Nephron (organoid): ENCODE data around the gene SLC9A9.

Experiments
- H3K27ac Mint-ChIP-seq, 3 experiments: 2 replicates each; pipeline ENCODE4 v1.8.0; 2020; ENCODE audit warnings: mixed read lengths in 3 of 3, mild to moderate bottlenecking in 2 of 3, moderate library complexity in 1 of 3
- H3K27me3 Mint-ChIP-seq: 2 replicates; pipeline ENCODE4 v1.8.0; 2021; ENCODE audit warnings: low read depth, mild to moderate bottlenecking, moderate library complexity, mixed read lengths
- H3K36me3 Mint-ChIP-seq: 2 replicates; pipeline ENCODE4 v1.8.0; 2020; ENCODE audit warnings: low read depth, mixed read lengths
- H3K4me1 Mint-ChIP-seq: 2 replicates; pipeline ENCODE4 v1.8.0; 2020; ENCODE audit warnings: mixed read lengths
- H3K4me3 Mint-ChIP-seq, 3 experiments: 2 replicates each; pipeline ENCODE4 v1.8.0; 2020; ENCODE audit warnings: mild to moderate bottlenecking in 3 of 3, mixed read lengths in 3 of 3, moderate library complexity in 2 of 3
- H3K9me3 Mint-ChIP-seq: 2 replicates; pipeline ENCODE4 v1.8.0; 2020; ENCODE audit warnings: mixed read lengths
- TF ChIP-seq, protein P1 (sequence below), 3 experiments: fragments of 200-600 bp; sonication (generic); IDR thresholded peaks; one replicate each; pipeline ENCODE4 v1.5.0; 2021; ENCODE audit warnings: antibody characterized with exemption in 3 of 3; ENCODE audit not compliant: unreplicated experiment in 3 of 3

SLC9A9 gene

DNA sequence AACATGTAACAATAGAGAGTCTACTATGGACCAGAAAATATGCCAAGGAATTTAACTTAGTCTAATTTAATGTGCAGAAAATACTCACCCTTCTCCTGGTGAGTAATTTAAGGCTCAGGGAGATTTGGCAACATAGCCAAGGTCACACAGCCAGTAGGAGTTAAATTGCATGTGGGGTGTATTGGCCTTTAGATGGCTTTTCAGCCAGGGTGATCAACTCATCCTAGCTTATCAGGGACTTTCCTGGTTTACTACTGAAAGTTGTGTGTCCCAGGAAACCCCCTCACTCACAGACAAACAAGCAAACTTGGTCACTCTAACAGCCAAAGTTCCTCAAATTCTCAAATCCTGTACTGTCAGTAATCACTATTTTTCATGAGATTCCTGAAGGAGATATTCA is 2.6 kb upstream of the SLC9A9 start:
- Mint-ChIP-seq H3K4me1 (peaks cover 22% of the 10 kb centered on the region), H3K4me3 (peak overlapping the region in 1 of 3 experiments; percentile 23), H3K27ac (no peak overlapping the region), H3K9me3 (no peaks in the 10 kb centered on the region), H3K36me3 (no peaks in the 10 kb centered on the region), H3K27me3 (no peaks in the 10 kb centered on the region)
- TF ChIP-seq, protein P1, sequence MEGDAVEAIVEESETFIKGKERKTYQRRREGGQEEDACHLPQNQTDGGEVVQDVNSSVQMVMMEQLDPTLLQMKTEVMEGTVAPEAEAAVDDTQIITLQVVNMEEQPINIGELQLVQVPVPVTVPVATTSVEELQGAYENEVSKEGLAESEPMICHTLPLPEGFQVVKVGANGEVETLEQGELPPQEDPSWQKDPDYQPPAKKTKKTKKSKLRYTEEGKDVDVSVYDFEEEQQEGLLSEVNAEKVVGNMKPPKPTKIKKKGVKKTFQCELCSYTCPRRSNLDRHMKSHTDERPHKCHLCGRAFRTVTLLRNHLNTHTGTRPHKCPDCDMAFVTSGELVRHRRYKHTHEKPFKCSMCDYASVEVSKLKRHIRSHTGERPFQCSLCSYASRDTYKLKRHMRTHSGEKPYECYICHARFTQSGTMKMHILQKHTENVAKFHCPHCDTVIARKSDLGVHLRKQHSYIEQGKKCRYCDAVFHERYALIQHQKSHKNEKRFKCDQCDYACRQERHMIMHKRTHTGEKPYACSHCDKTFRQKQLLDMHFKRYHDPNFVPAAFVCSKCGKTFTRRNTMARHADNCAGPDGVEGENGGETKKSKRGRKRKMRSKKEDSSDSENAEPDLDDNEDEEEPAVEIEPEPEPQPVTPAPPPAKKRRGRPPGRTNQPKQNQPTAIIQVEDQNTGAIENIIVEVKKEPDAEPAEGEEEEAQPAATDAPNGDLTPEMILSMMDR (IDR thresholded peaks at IDR 0.05; ENCODE audit: unreplicated experiment in 3 of 3): no peak

- peak overlapping the region in 2 of 3 experiments; percentile 25 to 52 for H3K4me3 Mint-ChIP-seq
- H3K9me3 Mint-ChIP-seq: no peaks in the 10 kb centered on the region
- H3K27me3 Mint-ChIP-seq: no peaks in the 10 kb centered on the region
- H3K36me3 Mint-ChIP-seq: no peaks in the 10 kb centered on the region
- H3K4me1 Mint-ChIP-seq: peaks cover 26% of the 10 kb centered on the region
- TF ChIP-seq, protein P1 (IDR thresholded peaks at IDR 0.05; ENCODE audit: unreplicated experiment in 3 of 3): no peak
- H3K27ac Mint-ChIP-seq: peak overlapping the region; percentile 10 to 59 (median 17)
Observed at GRCh38 chr3:143849854-143850549, 1.7 kb upstream of the SLC9A9 start.

DNA sequence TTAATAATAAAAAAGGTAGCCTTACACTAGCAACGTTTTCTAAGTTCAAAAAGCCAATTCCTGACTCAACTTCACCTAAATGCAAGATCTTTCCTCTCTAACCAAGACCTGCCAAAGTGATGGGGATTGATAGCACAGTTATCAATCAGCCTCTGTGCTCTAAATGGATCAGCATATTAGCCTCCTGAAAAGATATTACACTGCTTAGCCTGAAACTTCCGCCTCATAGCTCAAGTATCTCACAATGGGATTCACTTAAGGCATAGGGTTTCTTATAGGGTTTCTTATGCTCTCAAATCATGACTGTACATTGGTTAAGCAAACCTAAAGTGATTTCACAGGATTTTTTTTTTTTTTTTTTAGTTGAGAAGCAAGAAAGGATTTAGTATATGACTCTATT is 436 bp upstream of the SLC9A9 start:
- H3K36me3 Mint-ChIP-seq: no peaks in the 10 kb centered on the region
- peaks cover 34% of the 10 kb centered on the region for H3K4me1 Mint-ChIP-seq
- H3K4me3 Mint-ChIP-seq: peak overlapping the region; percentile 89 to 96 (median 93)
- H3K9me3 Mint-ChIP-seq: no peaks in the 10 kb centered on the region
- TF ChIP-seq, protein P1 (IDR thresholded peaks at IDR 0.05; ENCODE audit: unreplicated experiment in 3 of 3): no peak
- peak overlapping the region; percentile 56 to 80 (median 63) for H3K27ac Mint-ChIP-seq
- no peaks in the 10 kb centered on the region for H3K27me3 Mint-ChIP-seq

GRCh38 chr3:143843587-143843986 is 4.7 kb downstream of the SLC9A9 start:
- H3K4me3 Mint-ChIP-seq: no peak overlapping the region
- no peak overlapping the region for H3K27ac Mint-ChIP-seq
- H3K36me3 Mint-ChIP-seq: no peaks in the 10 kb centered on the region
- no peaks in the 10 kb centered on the region for H3K27me3 Mint-ChIP-seq
- TF ChIP-seq, protein P1 (IDR thresholded peaks at IDR 0.05; ENCODE audit: unreplicated experiment in 3 of 3): no peak
- H3K4me1 Mint-ChIP-seq: peaks cover 37% of the 10 kb centered on the region
- H3K9me3 Mint-ChIP-seq: no peaks in the 10 kb centered on the region

DNA sequence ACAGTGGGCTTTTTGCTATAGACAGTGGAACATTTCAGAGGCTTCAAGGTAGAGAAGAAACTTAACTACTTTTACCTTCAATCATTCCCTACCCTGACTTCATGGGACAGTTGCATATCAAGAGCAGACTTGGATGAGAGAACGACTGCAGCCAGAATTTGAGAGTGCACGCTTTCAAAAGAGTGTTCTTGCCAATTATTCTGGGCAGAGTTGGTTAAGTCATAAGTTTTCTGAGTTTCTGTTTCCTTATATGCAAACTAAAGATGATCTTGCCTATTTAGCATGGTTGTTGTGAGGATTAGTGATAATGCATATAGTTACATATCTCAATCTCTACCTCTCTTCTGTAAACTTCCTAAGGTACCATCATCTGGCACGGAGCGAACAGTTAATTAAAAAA is 7.6 kb downstream of the SLC9A9 start:
- H3K36me3 Mint-ChIP-seq: no peaks in the 10 kb centered on the region
- H3K4me3 Mint-ChIP-seq: no peak overlapping the region
- TF ChIP-seq, protein P1 (IDR thresholded peaks at IDR 0.05; ENCODE audit: unreplicated experiment in 3 of 3): no peak
- no peaks in the 10 kb centered on the region for H3K27me3 Mint-ChIP-seq
- peaks cover 22% of the 10 kb centered on the region for H3K4me1 Mint-ChIP-seq
- no peaks in the 10 kb centered on the region for H3K9me3 Mint-ChIP-seq
- H3K27ac Mint-ChIP-seq: peak overlapping the region in 1 of 3 experiments; percentile 26

- TF ChIP-seq, protein P1 (IDR thresholded peaks at IDR 0.05; ENCODE audit: unreplicated experiment in 3 of 3): no peak
- Mint-ChIP-seq H3K4me3 (no peak overlapping the region), H3K9me3 (no peaks in the 10 kb centered on the region), H3K27ac (no peak overlapping the region), H3K4me1 (peaks cover 24% of the 10 kb centered on the region), H3K27me3 (no peaks in the 10 kb centered on the region), H3K36me3 (no peaks in the 10 kb centered on the region)
Observed at GRCh38 chr3:143839980-143840379, 8.3 kb downstream of the SLC9A9 start.
